Progenitor cell of endocrine pancreas (in vitro differentiated cells): ENCODE results near the gene SYTL3. TPM values are rescaled to one million over a fixed set of nuclear protein-coding genes. Genes with fewer than 3 reads are reported as not detected.
A peak's percentile ranks its signal among the peaks of the same experiment; 100 is the strongest.

Experiments
- DNase-seq: peaks from one replicate; pipeline ENCODE4 v3.0.0; 2021; ENCODE audit warnings: low spot score; ENCODE audit not compliant: unreplicated experiment
- H3K27ac Mint-ChIP-seq: 2 replicates; pipeline ENCODE4 v1.8.0; 2021; ENCODE audit warnings: mild to moderate bottlenecking, moderate library complexity, mixed read lengths
- H3K27me3 Mint-ChIP-seq: 2 replicates; pipeline ENCODE4 v1.8.0; 2021; ENCODE audit warnings: mixed read lengths
- H3K36me3 Mint-ChIP-seq: 2 replicates; pipeline ENCODE4 v1.8.0; 2022; ENCODE audit warnings: mixed read lengths; ENCODE audit not compliant: insufficient read depth
- H3K4me1 Mint-ChIP-seq: 2 replicates; pipeline ENCODE4 v1.8.0; 2021; ENCODE audit warnings: low read depth, mixed read lengths
- H3K4me3 Mint-ChIP-seq: 2 replicates; pipeline ENCODE4 v1.8.0; 2021; ENCODE audit warnings: low read depth, mild to moderate bottlenecking, moderate library complexity, mixed read lengths
- H3K9me3 Mint-ChIP-seq: 2 replicates; pipeline ENCODE4 v1.8.0; 2021; ENCODE audit warnings: low read depth, mixed read lengths
- total RNA-seq: library from RNA; stranded (reverse); gene quantifications from 2 replicates; pipeline ENCODE4 v1.2.1, GENCODE V29; 2021
- TF ChIP-seq, protein P1 (sequence below): fragments of 200-600 bp; sonication (generic); IDR thresholded peaks from one replicate; pipeline ENCODE4 v1.5.0; 2021; ENCODE audit warnings: antibody characterized with exemption, mild to moderate bottlenecking; ENCODE audit not compliant: unreplicated experiment

SYTL3 gene
- total RNA-seq, 1 donor from 2014 or later = 2.1 TPM

DNA sequence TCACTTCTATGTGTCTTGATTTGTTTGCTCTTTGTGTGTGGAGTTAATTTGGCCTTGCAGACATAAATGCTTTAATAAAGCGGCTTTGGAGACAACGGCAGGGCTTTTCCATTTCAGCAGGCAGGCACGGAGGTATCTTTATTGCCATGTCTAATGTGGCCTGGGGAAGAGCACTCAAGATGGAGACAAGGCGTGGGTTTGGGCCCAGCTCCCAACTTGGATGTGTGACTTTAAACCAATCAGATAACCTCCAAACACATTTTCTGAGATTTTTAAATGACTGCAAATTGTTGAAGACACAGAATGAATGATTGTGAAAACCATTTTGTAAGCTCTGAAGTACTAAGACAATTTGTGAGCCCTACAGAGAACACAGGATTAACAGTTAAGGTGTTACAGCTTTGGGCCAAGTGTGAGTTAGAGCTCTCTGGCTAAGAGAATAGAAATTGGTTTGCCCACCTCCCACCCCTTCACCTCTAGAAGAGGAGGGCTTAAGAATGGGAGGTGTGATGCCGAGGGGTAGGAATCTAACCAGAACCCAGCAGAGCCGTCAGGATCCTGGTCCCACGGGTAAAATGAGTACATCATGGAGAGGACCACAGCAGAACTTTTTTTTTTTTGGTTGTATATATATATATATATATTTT is 14.3 kb upstream of the SYTL3 start:
- Mint-ChIP-seq H3K27ac (no peak overlapping the region), H3K9me3 (no peaks in the 10 kb centered on the region), H3K4me3 (no peak overlapping the region), H3K36me3 (peaks cover 26% of the 10 kb centered on the region), H3K4me1 (peaks cover 9% of the 10 kb centered on the region), H3K27me3 (no peaks in the 10 kb centered on the region)
- no peak for DNase-seq
- TF ChIP-seq, protein P1, sequence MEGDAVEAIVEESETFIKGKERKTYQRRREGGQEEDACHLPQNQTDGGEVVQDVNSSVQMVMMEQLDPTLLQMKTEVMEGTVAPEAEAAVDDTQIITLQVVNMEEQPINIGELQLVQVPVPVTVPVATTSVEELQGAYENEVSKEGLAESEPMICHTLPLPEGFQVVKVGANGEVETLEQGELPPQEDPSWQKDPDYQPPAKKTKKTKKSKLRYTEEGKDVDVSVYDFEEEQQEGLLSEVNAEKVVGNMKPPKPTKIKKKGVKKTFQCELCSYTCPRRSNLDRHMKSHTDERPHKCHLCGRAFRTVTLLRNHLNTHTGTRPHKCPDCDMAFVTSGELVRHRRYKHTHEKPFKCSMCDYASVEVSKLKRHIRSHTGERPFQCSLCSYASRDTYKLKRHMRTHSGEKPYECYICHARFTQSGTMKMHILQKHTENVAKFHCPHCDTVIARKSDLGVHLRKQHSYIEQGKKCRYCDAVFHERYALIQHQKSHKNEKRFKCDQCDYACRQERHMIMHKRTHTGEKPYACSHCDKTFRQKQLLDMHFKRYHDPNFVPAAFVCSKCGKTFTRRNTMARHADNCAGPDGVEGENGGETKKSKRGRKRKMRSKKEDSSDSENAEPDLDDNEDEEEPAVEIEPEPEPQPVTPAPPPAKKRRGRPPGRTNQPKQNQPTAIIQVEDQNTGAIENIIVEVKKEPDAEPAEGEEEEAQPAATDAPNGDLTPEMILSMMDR = no peak

DNA sequence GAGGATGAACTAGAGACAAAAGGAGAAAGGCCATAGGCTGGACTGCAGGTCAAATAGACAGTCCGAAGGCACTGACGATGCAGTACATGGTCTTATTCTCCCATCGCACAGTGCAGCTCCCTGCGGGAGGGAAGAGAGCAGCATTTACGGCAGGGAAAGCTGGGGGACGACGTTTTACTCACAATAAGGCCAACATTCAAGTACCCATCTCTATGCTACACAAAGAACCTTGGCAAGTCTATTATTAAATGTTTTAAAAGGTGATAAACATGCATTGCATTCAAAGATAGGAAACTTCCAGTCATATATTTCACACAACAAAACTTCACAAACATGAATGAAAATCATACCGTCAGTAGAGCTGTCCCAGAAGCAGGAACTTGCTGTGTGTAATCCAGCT is 13.1 kb upstream of the SYTL3 start:
- Mint-ChIP-seq H3K9me3 (no peaks in the 10 kb centered on the region), H3K36me3 (peaks cover 19% of the 10 kb centered on the region), H3K4me3 (no peak overlapping the region), H3K27me3 (no peaks in the 10 kb centered on the region), H3K27ac (no peak overlapping the region), H3K4me1 (peaks cover 13% of the 10 kb centered on the region)
- no peak for DNase-seq
- TF ChIP-seq, protein P1 = no peak

DNA sequence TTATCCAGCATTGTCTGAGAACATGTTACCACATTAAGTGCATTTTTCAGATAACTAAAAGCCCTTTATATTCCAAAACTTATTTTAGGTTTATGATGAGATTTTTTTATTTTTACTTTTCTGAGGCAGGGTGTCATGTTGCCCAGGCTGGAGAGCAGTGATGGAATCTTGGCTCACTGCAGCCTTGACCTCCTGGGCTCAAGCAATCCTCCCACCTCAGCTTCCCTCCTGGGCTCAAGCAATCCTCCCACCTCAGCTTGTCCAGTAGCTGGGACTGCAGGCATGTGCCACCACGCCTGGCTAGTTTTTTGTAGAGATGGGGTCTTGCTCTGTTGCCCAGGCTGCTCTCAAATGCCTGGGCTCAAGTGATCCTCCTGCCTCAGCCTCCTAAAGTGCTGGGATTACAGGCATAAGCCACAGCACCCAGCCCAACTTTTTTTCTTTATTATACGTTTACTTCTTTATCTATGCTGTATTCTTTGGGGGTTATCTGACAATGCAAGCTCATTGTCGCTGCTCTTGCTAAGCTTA is 11.5 kb upstream of the SYTL3 start:
- Mint-ChIP-seq H3K27me3 (no peaks in the 10 kb centered on the region), H3K4me3 (no peak overlapping the region), H3K27ac (no peak overlapping the region), H3K36me3 (peaks cover 16% of the 10 kb centered on the region), H3K9me3 (no peaks in the 10 kb centered on the region), H3K4me1 (peaks cover 26% of the 10 kb centered on the region)
- TF ChIP-seq, protein P1 = no peak
- DNase-seq = no peak

DNA sequence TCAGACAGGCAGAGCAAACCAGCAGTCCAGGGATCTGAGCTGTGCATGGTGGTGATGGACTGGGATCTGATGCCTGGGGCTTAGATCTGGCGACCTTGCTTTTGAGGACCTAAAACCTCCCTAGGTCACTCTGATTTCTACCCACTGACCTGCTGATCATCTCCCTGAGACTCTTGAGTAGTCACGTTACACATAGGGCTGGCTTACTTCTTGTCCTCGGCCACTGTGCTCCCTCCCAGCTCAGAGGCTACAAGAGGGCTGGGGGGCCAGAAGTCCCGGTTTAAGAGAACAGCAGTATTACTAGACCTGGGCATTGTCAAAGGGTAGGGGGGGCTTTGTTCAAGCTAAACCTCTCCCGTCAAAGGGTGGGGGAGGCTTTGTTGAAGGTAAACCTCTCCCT is 10.8 kb upstream of the SYTL3 start:
- Mint-ChIP-seq H3K4me3 (no peak overlapping the region), H3K36me3 (peaks cover 15% of the 10 kb centered on the region), H3K9me3 (no peaks in the 10 kb centered on the region), H3K27me3 (no peaks in the 10 kb centered on the region), H3K27ac (no peak overlapping the region), H3K4me1 (peaks cover 28% of the 10 kb centered on the region)
- TF ChIP-seq, protein P1 = no peak
- no peak for DNase-seq

DNA sequence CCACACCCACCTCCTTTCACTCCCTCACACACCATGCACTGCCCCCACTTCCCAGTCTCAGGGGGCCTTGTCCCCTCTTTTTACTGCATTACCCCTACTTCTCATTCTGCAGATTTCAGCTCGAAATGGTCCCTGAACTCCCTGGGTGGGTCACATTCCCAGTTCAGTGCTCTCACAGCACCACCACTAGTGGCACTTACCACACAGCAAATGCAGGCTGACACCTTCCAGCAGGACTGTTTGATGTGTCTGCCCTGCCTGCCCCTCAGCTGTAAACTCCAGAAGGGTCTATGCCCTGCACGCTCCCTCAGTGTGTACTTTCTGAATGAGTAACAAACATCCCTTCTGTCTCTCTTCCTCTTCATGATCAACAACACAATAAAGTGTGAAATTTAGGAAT is 9.3 kb upstream of the SYTL3 start:
- peak overlapping the region; percentile 81 for H3K27ac Mint-ChIP-seq
- no peak for DNase-seq
- no peaks in the 10 kb centered on the region for H3K27me3 Mint-ChIP-seq
- TF ChIP-seq, protein P1 = no peak
- no peak overlapping the region for H3K4me3 Mint-ChIP-seq
- peaks cover 32% of the 10 kb centered on the region for H3K4me1 Mint-ChIP-seq
- peaks cover 12% of the 10 kb centered on the region for H3K36me3 Mint-ChIP-seq
- no peaks in the 10 kb centered on the region for H3K9me3 Mint-ChIP-seq
